ENCODE data around the gene ZNF846.

DNA sequence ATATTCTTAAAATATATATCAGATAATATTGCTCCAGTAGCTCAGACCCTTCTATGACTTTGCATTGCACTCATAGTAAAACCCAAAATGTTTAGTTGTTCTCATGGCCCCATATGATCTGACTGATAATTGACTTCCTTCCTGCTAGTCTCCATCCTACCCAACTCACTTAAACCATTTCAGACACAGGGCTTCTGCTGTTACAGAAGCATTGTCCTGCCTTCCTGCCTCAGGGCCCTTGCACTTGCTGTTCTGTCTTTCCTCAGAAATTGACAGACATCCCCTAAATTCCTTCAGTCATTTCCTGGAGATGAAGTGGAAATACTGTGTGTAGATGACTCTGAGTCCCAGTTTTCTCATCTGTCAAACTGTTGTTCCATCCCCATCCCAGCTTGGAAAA lies 30.6 kb upstream of the ZNF846 start:
- TF ChIP-seq FOXM1 (IDR thresholded peaks at IDR 0.05; ENCODE audit: borderline replicate concordance, low read depth) = no peak
- TF ChIP-seq EP300 (IDR thresholded peaks at IDR 0.05; ENCODE audit: borderline replicate concordance) = no peak
- TF ChIP-seq, protein P1, sequence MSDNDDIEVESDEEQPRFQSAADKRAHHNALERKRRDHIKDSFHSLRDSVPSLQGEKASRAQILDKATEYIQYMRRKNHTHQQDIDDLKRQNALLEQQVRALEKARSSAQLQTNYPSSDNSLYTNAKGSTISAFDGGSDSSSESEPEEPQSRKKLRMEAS (IDR thresholded peaks at IDR 0.05) = no peak
- no peak for TF ChIP-seq EGR1 (IDR thresholded peaks at IDR 0.05)
- no peak for TF ChIP-seq REST (IDR thresholded peaks at IDR 0.05; ENCODE audit: low read depth)
- no peak for TF ChIP-seq CEBPB (IDR thresholded peaks at IDR 0.05)
- TF ChIP-seq RAD21 (IDR thresholded peaks at IDR 0.05; ENCODE audit: low read depth) = no peak
- no peak for TF ChIP-seq TCF12 (IDR thresholded peaks at IDR 0.05; ENCODE audit: low read depth)
- no peak for TF ChIP-seq TAF1 (IDR thresholded peaks at IDR 0.05; ENCODE audit: low read depth)
- no peak for TF ChIP-seq YY1 (IDR thresholded peaks at IDR 0.05; ENCODE audit: low read depth)
- TF ChIP-seq CREB1 (IDR thresholded peaks at IDR 0.05; ENCODE audit: low read depth) = no peak
- no peak for TF ChIP-seq ZBTB7A (IDR thresholded peaks at IDR 0.05; ENCODE audit: low read depth)
- TF ChIP-seq USF1 (IDR thresholded peaks at IDR 0.05) = no peak
